Tibial nerve (tissue), 4 donors: Measurements from ENCODE around the gene ASTN1.

Experiments
- EP300 ChIP-seq, 2 donors: sonication (generic); formaldehyde crosslinking; IDR thresholded peaks; one replicate each; pipeline ENCODE4 v1.6.1; 2017; ENCODE audit warnings: antibody characterized with exemption in 2 of 2, mild to moderate bottlenecking in 1 of 2
- POLR2A ChIP-seq, 2 donors: fragments of 450-650 bp; IDR thresholded peaks; one replicate each; pipeline ENCODE4 v1.6.1; 2017; ENCODE audit warnings: antibody characterized with exemption in 2 of 2, mild to moderate bottlenecking in 2 of 2, moderate library complexity in 2 of 2
- TF ChIP-seq, protein P1 (sequence below), 5 experiments: fragments of 200-600 bp in 3 of 5; fragments of 450-650 bp in 2 of 5; sonication (generic) in 3 of 5; IDR thresholded peaks; one replicate each; pipeline ENCODE4 v1.5.1; 2016 to 2019; ENCODE audit warnings: antibody characterized with exemption in 5 of 5, mild to moderate bottlenecking in 3 of 5, moderate library complexity in 2 of 5

DNA sequence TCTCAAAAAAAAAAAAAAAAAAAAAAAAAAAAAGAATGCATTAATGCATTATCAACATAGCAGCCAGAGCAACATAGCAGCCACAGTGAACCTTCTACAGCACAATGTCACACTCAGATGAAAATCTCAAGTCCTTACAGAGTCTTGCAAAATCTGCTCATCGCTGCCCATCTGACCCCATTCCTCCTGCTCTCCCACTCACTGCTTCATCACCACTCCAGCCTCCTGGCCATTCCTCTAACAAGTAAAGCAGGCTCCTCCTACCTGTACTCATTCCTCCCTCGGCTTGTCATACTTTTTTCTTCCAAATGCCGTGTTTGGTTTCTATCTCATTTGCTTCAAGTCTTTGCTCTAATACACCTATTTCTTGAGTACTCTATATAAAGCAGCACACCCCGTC lies 35.8 kb upstream of the ASTN1 start:
- TF ChIP-seq, protein P1, sequence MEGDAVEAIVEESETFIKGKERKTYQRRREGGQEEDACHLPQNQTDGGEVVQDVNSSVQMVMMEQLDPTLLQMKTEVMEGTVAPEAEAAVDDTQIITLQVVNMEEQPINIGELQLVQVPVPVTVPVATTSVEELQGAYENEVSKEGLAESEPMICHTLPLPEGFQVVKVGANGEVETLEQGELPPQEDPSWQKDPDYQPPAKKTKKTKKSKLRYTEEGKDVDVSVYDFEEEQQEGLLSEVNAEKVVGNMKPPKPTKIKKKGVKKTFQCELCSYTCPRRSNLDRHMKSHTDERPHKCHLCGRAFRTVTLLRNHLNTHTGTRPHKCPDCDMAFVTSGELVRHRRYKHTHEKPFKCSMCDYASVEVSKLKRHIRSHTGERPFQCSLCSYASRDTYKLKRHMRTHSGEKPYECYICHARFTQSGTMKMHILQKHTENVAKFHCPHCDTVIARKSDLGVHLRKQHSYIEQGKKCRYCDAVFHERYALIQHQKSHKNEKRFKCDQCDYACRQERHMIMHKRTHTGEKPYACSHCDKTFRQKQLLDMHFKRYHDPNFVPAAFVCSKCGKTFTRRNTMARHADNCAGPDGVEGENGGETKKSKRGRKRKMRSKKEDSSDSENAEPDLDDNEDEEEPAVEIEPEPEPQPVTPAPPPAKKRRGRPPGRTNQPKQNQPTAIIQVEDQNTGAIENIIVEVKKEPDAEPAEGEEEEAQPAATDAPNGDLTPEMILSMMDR (IDR thresholded peaks at IDR 0.05), result no peak
- TF ChIP-seq POLR2A (IDR thresholded peaks at IDR 0.05), result no peak
- no peak for TF ChIP-seq EP300 (IDR thresholded peaks at IDR 0.05)
